ENCODE measurements around the gene CUL9.

Gene CUL9

GRCh38 chr6:43173591-43174262 lies 8.3 kb upstream of the CUL9 start:
- Histone ChIP-seq H3K9ac (ENCODE audit: low read depth, low read length) (peak overlapping the region; percentile 35; the same call in 1 of the 2 replicates), H3K4me3 (ENCODE audit: low read depth, low read length) (peak overlapping the region; percentile 93), H3K27ac (ENCODE audit: low read depth, low read length) (peak overlapping the region; percentile 95)

DNA sequence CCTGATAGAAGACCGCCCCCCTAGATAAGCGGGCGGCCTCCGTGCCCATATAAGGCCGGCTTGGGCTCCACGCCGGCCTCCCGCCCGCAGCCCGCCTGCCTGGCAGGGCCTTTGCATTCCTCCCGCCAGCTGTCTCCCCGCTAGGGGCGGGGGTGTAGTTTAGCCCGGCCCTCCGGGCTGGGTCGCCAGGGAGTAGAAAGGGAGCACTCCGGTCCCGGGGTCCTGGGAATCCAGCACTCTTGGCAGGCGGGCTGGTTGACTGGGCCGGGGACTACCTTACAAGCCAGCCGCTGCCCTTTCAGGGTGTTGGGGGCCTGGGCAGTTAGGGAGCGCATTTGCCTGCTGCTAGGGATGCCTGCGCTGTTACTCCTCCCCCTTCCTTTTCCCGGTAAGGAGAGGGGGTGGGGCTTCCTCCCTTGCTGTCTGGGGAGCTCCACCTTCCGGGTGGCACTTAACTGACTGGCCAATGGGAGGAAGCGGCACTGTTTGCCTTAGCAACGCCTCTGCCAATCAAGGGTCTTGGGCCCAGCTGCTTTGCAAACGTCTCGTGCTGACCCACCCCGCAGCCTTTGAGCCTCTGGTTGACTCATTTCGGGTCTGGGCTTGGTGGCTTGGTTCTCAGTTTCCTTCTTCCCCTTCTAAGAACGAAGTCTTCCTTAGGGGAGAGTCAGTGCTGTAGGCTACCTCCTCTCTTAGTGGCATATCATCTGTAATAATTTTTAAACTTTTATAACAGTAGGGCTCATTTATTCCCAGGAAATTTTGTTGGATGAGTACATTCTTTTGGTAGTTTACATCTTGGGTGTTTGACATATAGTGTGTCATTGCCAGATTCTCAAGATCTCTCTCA lies 7.5 kb upstream of the CUL9 start:
- Histone ChIP-seq H3K4me1 (ENCODE audit: control insufficient read depth, insufficient read depth, low read length) (peaks cover 22% of the 10 kb centered on the region), H3K27me3 (ENCODE audit: control insufficient read depth, insufficient read depth, low read length) (no peaks in the 10 kb centered on the region), H3K4me3 (ENCODE audit: low read depth, low read length) (peak overlapping the region; percentile 93), H3K36me3 (ENCODE audit: control insufficient read depth, insufficient read depth, low read length) (peaks cover 45% of the 10 kb centered on the region), H3K27ac (ENCODE audit: low read depth, low read length) (peak overlapping the region; percentile 95), H3K9me3 (ENCODE audit: control insufficient read depth, insufficient read depth, low read length) (no peaks in the 10 kb centered on the region), H3K9ac (ENCODE audit: low read depth, low read length) (peak overlapping the region; percentile 39; the same call in 1 of the 2 replicates)

More at GRCh38 chr6:43173591-43174262, 8.3 kb upstream of the CUL9 start:
- Histone ChIP-seq H3K27me3 (ENCODE audit: control insufficient read depth, insufficient read depth, low read length) (no peaks in the 10 kb centered on the region), H3K4me1 (ENCODE audit: control insufficient read depth, insufficient read depth, low read length) (peaks cover 22% of the 10 kb centered on the region), H3K36me3 (ENCODE audit: control insufficient read depth, insufficient read depth, low read length) (peaks cover 38% of the 10 kb centered on the region), H3K9me3 (ENCODE audit: control insufficient read depth, insufficient read depth, low read length) (no peaks in the 10 kb centered on the region)

- Histone ChIP-seq H3K9me3 (ENCODE audit: control insufficient read depth, insufficient read depth, low read length) (no peaks in the 10 kb centered on the region), H3K4me3 (ENCODE audit: low read depth, low read length) (no peak overlapping the region), H3K27ac (ENCODE audit: low read depth, low read length) (no peak overlapping the region), H3K36me3 (ENCODE audit: control insufficient read depth, insufficient read depth, low read length) (peaks cover 47% of the 10 kb centered on the region), H3K27me3 (ENCODE audit: control insufficient read depth, insufficient read depth, low read length) (no peaks in the 10 kb centered on the region), H3K4me1 (ENCODE audit: control insufficient read depth, insufficient read depth, low read length) (peaks cover 22% of the 10 kb centered on the region), H3K9ac (ENCODE audit: low read depth, low read length) (no peak overlapping the region)
These were observed 6.1 kb upstream of the CUL9 start for GRCh38 chr6:43175676-43176422.

GRCh38 chr6:43176423-43176786 lies 5.6 kb upstream of the CUL9 start:
- H3K9me3 ChIP-seq (ENCODE audit: control insufficient read depth, insufficient read depth, low read length) = no peaks in the 10 kb centered on the region
- no peak overlapping the region for H3K9ac ChIP-seq (ENCODE audit: low read depth, low read length)
- H3K27me3 ChIP-seq (ENCODE audit: control insufficient read depth, insufficient read depth, low read length) = no peaks in the 10 kb centered on the region
- no peak overlapping the region for H3K4me3 ChIP-seq (ENCODE audit: low read depth, low read length)
- peaks cover 27% of the 10 kb centered on the region for H3K4me1 ChIP-seq (ENCODE audit: control insufficient read depth, insufficient read depth, low read length)
- no peak overlapping the region for H3K27ac ChIP-seq (ENCODE audit: low read depth, low read length)
- H3K36me3 ChIP-seq (ENCODE audit: control insufficient read depth, insufficient read depth, low read length) = peaks cover 47% of the 10 kb centered on the region

DNA sequence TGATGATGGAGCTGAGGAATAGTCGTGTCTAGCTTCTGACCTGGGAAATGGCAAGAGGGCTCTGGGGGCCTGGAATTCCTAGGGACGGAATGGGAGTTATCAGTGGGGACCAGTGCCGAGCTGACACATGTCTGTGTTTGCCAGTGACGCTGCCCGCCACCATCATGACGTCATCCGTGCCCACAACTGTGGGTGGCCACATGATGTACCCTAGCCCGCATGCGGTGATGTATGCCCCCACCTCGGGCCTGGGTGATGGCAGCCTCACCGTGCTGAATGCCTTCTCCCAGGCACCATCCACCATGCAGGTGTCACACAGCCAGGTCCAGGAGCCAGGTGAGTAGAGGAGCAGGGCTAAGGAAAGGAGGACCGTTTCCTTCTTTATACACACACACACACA lies 3.8 kb upstream of the CUL9 start:
- H3K27ac ChIP-seq (ENCODE audit: low read depth, low read length) = no peak overlapping the region
- H3K9ac ChIP-seq (ENCODE audit: low read depth, low read length) = no peak overlapping the region
- no peaks in the 10 kb centered on the region for H3K9me3 ChIP-seq (ENCODE audit: control insufficient read depth, insufficient read depth, low read length)
- peaks cover 27% of the 10 kb centered on the region for H3K4me1 ChIP-seq (ENCODE audit: control insufficient read depth, insufficient read depth, low read length)
- H3K36me3 ChIP-seq (ENCODE audit: control insufficient read depth, insufficient read depth, low read length) = peaks cover 47% of the 10 kb centered on the region
- H3K27me3 ChIP-seq (ENCODE audit: control insufficient read depth, insufficient read depth, low read length) = no peaks in the 10 kb centered on the region
- H3K4me3 ChIP-seq (ENCODE audit: low read depth, low read length) = no peak overlapping the region

DNA sequence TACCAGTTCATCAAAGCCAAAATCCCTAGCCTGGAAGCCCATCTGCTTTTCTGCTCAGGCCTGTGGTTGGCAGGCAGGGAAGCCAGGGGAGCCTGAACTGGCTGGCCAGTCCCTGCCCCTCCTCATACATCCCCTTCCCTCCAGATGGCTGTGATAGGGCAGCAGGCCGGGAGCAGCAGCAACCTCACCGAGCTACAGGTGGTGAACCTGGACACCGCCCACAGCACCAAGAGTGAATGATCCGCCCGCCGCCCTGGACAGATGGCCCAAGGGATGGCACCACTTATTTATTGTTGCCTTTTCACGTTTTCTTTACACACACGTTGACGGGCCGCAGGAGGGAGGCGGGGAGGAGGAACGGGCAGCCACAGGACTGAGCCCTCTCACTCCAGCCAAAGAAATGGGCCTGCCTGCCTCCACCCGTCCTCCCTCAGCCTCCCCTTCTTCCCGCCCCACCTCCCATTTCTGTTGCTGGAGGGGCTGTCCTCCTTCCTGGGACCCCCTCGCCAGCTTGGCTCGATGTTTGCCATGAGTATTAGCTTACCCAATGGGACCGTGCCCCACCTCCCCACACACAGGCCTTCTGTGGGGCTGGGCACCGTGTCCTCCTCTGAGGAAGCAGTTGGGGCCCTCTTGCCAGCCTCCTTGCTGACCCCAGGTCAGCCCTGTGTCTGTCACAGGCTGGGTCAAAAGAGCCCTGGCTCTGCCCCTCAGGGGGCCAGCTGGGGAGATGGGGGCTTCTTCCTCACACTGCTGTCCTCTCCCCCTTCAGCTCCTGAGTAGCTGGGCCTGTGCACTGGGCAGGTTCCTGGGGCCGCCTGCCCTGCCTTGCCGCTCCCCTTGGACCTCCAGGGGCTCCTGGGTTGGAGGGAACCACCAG lies 2.8 kb upstream of the CUL9 start:
- Histone ChIP-seq H3K9ac (ENCODE audit: low read depth, low read length) (no peak overlapping the region), H3K4me3 (ENCODE audit: low read depth, low read length) (no peak overlapping the region), H3K36me3 (ENCODE audit: control insufficient read depth, insufficient read depth, low read length) (peaks cover 43% of the 10 kb centered on the region)

GRCh38 chr6:43180058-43180457 lies 1.9 kb upstream of the CUL9 start:
- Histone ChIP-seq H3K4me1 (ENCODE audit: control insufficient read depth, insufficient read depth, low read length) (peaks cover 13% of the 10 kb centered on the region; the same call in 1 of the 2 replicates), H3K36me3 (ENCODE audit: control insufficient read depth, insufficient read depth, low read length) (peaks cover 39% of the 10 kb centered on the region), H3K27ac (ENCODE audit: low read depth, low read length) (no peak overlapping the region), H3K9me3 (ENCODE audit: control insufficient read depth, insufficient read depth, low read length) (no peaks in the 10 kb centered on the region), H3K9ac (ENCODE audit: low read depth, low read length) (no peak overlapping the region), H3K4me3 (ENCODE audit: low read depth, low read length) (no peak overlapping the region), H3K27me3 (ENCODE audit: control insufficient read depth, insufficient read depth, low read length) (no peaks in the 10 kb centered on the region)

More for the DNA sequence above, 2.8 kb upstream of the CUL9 start:
- H3K27ac ChIP-seq (ENCODE audit: low read depth, low read length) = no peak overlapping the region
- H3K4me1 ChIP-seq (ENCODE audit: control insufficient read depth, insufficient read depth, low read length) = peaks cover 17% of the 10 kb centered on the region
- H3K9me3 ChIP-seq (ENCODE audit: control insufficient read depth, insufficient read depth, low read length) = no peaks in the 10 kb centered on the region
- no peaks in the 10 kb centered on the region for H3K27me3 ChIP-seq (ENCODE audit: control insufficient read depth, insufficient read depth, low read length)

- peak overlapping the region; percentile 80 for H3K4me3 ChIP-seq (ENCODE audit: low read depth, low read length)
- no peaks in the 10 kb centered on the region for H3K27me3 ChIP-seq (ENCODE audit: control insufficient read depth, insufficient read depth, low read length)
- H3K27ac ChIP-seq (ENCODE audit: low read depth, low read length) = peak overlapping the region; percentile 5
- peaks cover 9% of the 10 kb centered on the region; the same call in 1 of the 2 replicates for H3K4me1 ChIP-seq (ENCODE audit: control insufficient read depth, insufficient read depth, low read length)
- peaks cover 34% of the 10 kb centered on the region for H3K36me3 ChIP-seq (ENCODE audit: control insufficient read depth, insufficient read depth, low read length)
- no peaks in the 10 kb centered on the region for H3K9me3 ChIP-seq (ENCODE audit: control insufficient read depth, insufficient read depth, low read length)
- no peak overlapping the region for H3K9ac ChIP-seq (ENCODE audit: low read depth, low read length)
These were observed 1.0 kb upstream of the CUL9 start for GRCh38 chr6:43180985-43181384.

- Histone ChIP-seq H3K36me3 (ENCODE audit: control insufficient read depth, insufficient read depth, low read length) (peaks cover 28% of the 10 kb centered on the region), H3K4me3 (ENCODE audit: low read depth, low read length) (peak overlapping the region; percentile 80), H3K27me3 (ENCODE audit: control insufficient read depth, insufficient read depth, low read length) (no peaks in the 10 kb centered on the region), H3K27ac (ENCODE audit: low read depth, low read length) (peak overlapping the region; percentile 86), H3K9me3 (ENCODE audit: control insufficient read depth, insufficient read depth, low read length) (no peaks in the 10 kb centered on the region), H3K4me1 (ENCODE audit: control insufficient read depth, insufficient read depth, low read length) (peaks cover 9% of the 10 kb centered on the region; the same call in 1 of the 2 replicates), H3K9ac (ENCODE audit: low read depth, low read length) (peak overlapping the region; percentile 62)
These were observed 415 bp upstream of the CUL9 start for GRCh38 chr6:43181621-43181941.

DNA sequence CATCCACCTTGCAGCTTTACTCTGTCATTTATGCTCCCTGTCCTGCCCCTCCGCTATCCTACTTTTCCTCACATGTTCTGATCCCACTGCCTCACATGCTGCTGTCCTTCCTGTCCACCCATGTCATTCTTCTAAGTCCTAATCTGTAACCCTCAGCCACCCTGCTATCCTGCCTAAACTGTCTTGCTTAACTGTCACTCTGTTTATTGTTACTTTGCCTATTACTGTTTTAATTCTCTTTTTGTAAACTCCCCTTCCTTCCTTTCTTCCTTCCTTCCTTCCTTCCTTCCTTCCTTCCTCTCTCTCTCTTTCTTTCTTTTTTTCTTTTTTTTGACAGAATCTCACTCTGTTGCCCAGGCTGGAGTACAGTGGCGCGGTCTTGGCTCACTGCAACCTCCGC lies 1.4 kb downstream of the CUL9 start:
- Histone ChIP-seq H3K4me1 (ENCODE audit: control insufficient read depth, insufficient read depth, low read length) (peaks cover 9% of the 10 kb centered on the region; the same call in 1 of the 2 replicates), H3K9ac (ENCODE audit: low read depth, low read length) (no peak overlapping the region), H3K36me3 (ENCODE audit: control insufficient read depth, insufficient read depth, low read length) (peaks cover 20% of the 10 kb centered on the region), H3K9me3 (ENCODE audit: control insufficient read depth, insufficient read depth, low read length) (no peaks in the 10 kb centered on the region), H3K27ac (ENCODE audit: low read depth, low read length) (no peak overlapping the region), H3K27me3 (ENCODE audit: control insufficient read depth, insufficient read depth, low read length) (no peaks in the 10 kb centered on the region), H3K4me3 (ENCODE audit: low read depth, low read length) (no peak overlapping the region)

Measured in HUES48 (cell line).